Heart left ventricle (tissue), 16 donors: Measurements from ENCODE around the gene ZBTB40. TPM values are rescaled to one million over a fixed set of nuclear protein-coding genes. Genes with fewer than 3 reads are reported as not detected.

ENCODE experiments used
- ATAC-seq, 4 donors: fragments of 200-7000 bp; cut with Tn5 transposase; one replicate each; pipeline ENCODE4 v1.9.1; 2020 to 2022; ENCODE audit warnings: moderate library complexity in 4 of 4, mild to moderate bottlenecking in 3 of 4, moderate number of reproducible peaks in 1 of 4
- DNase-seq, 5 donors: peaks; one replicate each; pipeline ENCODE4 v3.0.0-alpha.2; 2020
- H3K27ac ChIP-seq, 12 donors: fragments of 200-600 bp; sonication (generic) in 4 of 12; one replicate each; pipeline versions ENCODE4 v1.5.0 to v1.8.0; 2016 to 2022; ENCODE audit warnings: mild to moderate bottlenecking in 2 of 12
- H3K27me3 ChIP-seq, 9 donors: fragments of 200-600 bp; sonication (generic) in 2 of 9; one replicate each; pipeline versions ENCODE4 v1.5.1 to v1.8.0; 2016 to 2022; ENCODE audit warnings: mild to moderate bottlenecking in 3 of 9
- H3K36me3 ChIP-seq, 9 donors: fragments of 200-600 bp; sonication (generic) in 2 of 9; one replicate each; pipeline versions ENCODE4 v1.5.0 to v1.8.0; 2018 to 2022; ENCODE audit warnings: mild to moderate bottlenecking in 2 of 9
- H3K4me1 ChIP-seq, 12 donors: fragments of 200-600 bp; sonication (generic) in 4 of 12; one replicate each; pipeline versions ENCODE4 v1.5.0 to v1.8.0; 2016 to 2022; ENCODE audit warnings: mild to moderate bottlenecking in 3 of 12
- H3K4me3 ChIP-seq, 12 donors: fragments of 200-600 bp; sonication (generic) in 4 of 12; one replicate each; pipeline versions ENCODE4 v1.5.0 to v1.8.0; 2017 to 2022; ENCODE audit warnings: mild to moderate bottlenecking in 9 of 12, moderate library complexity in 4 of 12
- H3K9me3 ChIP-seq, 12 donors: fragments of 200-600 bp; sonication (generic) in 4 of 12; one replicate each; pipeline versions ENCODE4 v1.5.0 to v1.8.0; 2016 to 2022; ENCODE audit warnings: mild to moderate bottlenecking in 1 of 12
- POLR2A ChIP-seq, 2 donors: fragments of 450-650 bp; IDR thresholded peaks; one replicate each; pipeline ENCODE4 v1.6.1; 2017; ENCODE audit warnings: antibody characterized with exemption in 2 of 2, mild to moderate bottlenecking in 2 of 2, moderate library complexity in 2 of 2
- WGBS, 4 donors: extraction: QIAGEN DNeasy Blood & Tissue Kit in 2 of 4; methylation state at CpG; one replicate each; pipeline versions ENCODE4 v1.1.5 to v1.1.7; 2013 to 2018; 5-methylcytosine and 5-hydroxymethylcytosine counted together
- intact Hi-C, 10 donors: fragments of 100-400 bp; cut with DNase I; formaldehyde crosslinking; loops; one replicate each; pipeline versions ENCODE4 v1.11.1 to v1.14.2; 2022
- long read RNA-seq, 3 donors: library from polyadenylated mRNA; unstranded; transcript quantifications; one replicate each; pipeline ENCODE4 v2.0.0, GENCODE V29; 2020 to 2021
- polyA plus RNA-seq, 2 donors: library from polyadenylated mRNA; stranded (reverse); fragments of 200-250 nt; gene quantifications; one replicate each; pipeline ENCODE4 v1.2.3, GENCODE V29; 2013
- total RNA-seq, 9 donors: library from RNA; depleted of rRNA in 2 of 9; stranded (reverse); fragments of >200 nt in 2 of 9; fragmentation: NEBNext Ultra II Directional in 3 of 9; extraction: Animal tissue kit (Norgen Biotek cat#: 25700) in 3 of 9; gene quantifications; one replicate each; pipeline versions ENCODE4 v1.1.0 to v1.2.4, GENCODE V29; 2016 to 2023
- TF ChIP-seq, protein P1 (sequence below), 12 donors: fragments of 200-600 bp; sonication (generic) in 4 of 12; IDR thresholded peaks; one replicate each; pipeline versions ENCODE4 v1.5.0 to v1.8.0; 2018 to 2022; ENCODE audit warnings: antibody characterized with exemption in 12 of 12, mild to moderate bottlenecking in 5 of 12
- donor health status: ischemic (EF 13 %, LVEDD 7.1; RV severe dilation, severe dysfunction).
- donor health status: healthy with polysubstance abuse.
- donor health status: DM: no; HTN: yes; CAD: no.
- donor health status: DM: no; HTN: no; CAD: no.
- donor health status: ischemic (EF 25% LVEDD 6.9; RV normal size, moderate dysfunction).
- donor health status: ischemic (EF 25% LVEDD 5.7; RV mildly dilated, moderate dysfunction).
- donor health status: healthy.
- donor health status: DM: yes; HTN: yes; CAD: no.
- donor health status: ischemic (EF 35%, LVEDD 5.7; RV mildly dilated, moderate dysfunction).
- donor health status: nonischemic (EF 11% LVEDD 7.7; RV severe dilation, severe dysfunction).
- donor health status: DM: yes; HTN: yes; CAD: no.
- donor health status: PGD.
- donor health status: ischemic (EF 29% LVEDD 5.4; RV normal size, mild dysfunction).
- donor health status: nonischemic (EF 23%, LVEDD 6.1; RV moderate dilation, normal function).

ZBTB40 gene
- 10 to 100 TPM in 8 of 9 donors, 1 to 10 TPM in 1; 9.7 to 17.7 (median 15.2) TPM for total RNA-seq
- polyA plus RNA-seq = 1 to 10 TPM; 4.6 to 7.4 TPM
- long read RNA-seq, donor 1, partial matches to known transcripts = 3 of 16 reads
- long read RNA-seq, donor 1, other reads (novel, unspliced or antisense) = 13 of 16 reads
- long read RNA-seq, donor 2, full-length matches to known transcripts = 1 of 21 reads
- long read RNA-seq, donor 2, partial matches to known transcripts = 4 of 21 reads
- long read RNA-seq, donor 2, other reads (novel, unspliced or antisense) = 16 of 21 reads
- long read RNA-seq, donor 3, partial matches to known transcripts = 3 of 16 reads
- long read RNA-seq, donor 3, other reads (novel, unspliced or antisense) = 13 of 16 reads

DNA sequence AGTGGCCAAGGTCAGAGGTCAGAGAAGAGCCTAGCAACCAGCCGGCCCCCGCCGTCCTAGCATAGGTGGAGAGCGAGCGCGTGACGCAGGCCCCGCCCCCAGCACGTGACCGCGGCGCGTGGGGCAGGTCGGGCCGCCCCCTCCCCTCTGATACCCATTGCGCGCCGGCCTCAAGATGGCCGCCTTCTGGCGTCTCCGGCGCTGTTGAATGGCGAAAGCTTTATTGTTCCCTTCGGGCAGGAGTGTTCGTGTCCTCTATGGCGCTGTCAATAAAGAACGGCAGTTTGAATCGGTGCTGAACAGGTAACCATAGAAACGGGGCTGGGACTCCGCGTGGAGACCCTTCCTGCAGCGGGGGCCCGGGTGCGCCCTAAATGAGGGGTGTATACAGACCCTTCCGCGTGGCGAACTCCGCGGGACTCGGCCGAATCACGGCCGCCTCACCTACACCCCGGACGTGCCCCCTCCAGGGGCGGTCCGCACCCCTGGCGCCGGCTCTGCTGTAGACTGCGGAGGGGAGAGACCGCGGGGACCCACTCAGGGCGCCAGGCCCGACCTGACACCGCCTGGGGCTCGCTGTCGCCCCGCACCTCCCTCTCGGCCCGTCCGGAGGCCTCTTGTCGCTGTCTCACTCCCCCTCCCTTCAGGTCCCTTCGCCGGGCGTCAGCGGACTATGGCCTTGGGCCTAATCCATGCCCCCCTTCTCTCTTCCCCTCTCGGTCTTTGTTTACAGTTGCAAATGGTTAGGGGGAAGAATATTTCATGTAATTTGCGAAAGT, at the start of gene ZBTB40:
Gene ZBTB40, plus strand, starts transcription at position 150 of the 779 bp plus-strand sequence. CDS start 38,098 bp downstream, outside the sequence.
- Histone ChIP-seq H3K27me3 (no peaks in the 10 kb centered on the region), H3K4me1 (peaks cover 0 to 56% (median 34%) of the 10 kb centered on the region in 12 donors), H3K9me3 (no peaks in the 10 kb centered on the region), H3K27ac (peak within 1 kb of the TSS; percentile 90 to 99 (median 96)), H3K4me3 (peak within 1 kb of the TSS; percentile 68 to 99 (median 84)), H3K36me3 (no peaks in the 10 kb centered on the region)
- intact Hi-C loops = loop anchor here in 2 of 10 donors (5.0 kb wide), 2 partner anchors 40 to 50 kb away; no protein-coding TSS in a partner anchor
- TF ChIP-seq, protein P1, sequence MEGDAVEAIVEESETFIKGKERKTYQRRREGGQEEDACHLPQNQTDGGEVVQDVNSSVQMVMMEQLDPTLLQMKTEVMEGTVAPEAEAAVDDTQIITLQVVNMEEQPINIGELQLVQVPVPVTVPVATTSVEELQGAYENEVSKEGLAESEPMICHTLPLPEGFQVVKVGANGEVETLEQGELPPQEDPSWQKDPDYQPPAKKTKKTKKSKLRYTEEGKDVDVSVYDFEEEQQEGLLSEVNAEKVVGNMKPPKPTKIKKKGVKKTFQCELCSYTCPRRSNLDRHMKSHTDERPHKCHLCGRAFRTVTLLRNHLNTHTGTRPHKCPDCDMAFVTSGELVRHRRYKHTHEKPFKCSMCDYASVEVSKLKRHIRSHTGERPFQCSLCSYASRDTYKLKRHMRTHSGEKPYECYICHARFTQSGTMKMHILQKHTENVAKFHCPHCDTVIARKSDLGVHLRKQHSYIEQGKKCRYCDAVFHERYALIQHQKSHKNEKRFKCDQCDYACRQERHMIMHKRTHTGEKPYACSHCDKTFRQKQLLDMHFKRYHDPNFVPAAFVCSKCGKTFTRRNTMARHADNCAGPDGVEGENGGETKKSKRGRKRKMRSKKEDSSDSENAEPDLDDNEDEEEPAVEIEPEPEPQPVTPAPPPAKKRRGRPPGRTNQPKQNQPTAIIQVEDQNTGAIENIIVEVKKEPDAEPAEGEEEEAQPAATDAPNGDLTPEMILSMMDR (IDR thresholded peaks at IDR 0.05) = peak in 1 of 12 donors; percentile 10
- TF ChIP-seq POLR2A (IDR thresholded peaks at IDR 0.05) = peak in 1 of 2 donors; percentile 48
- WGBS, 4 donors = 0% methylated on average over 37 to 68 of the region's 68 CpGs
- DNase-seq (peak; percentile 97 to 99 (median 98)), ATAC-seq (peak; percentile 94 to 98 (median 98))

GRCh38 chr1:22402356-22403053, 49.1 kb upstream of the ZBTB40 start:
- H3K27me3 ChIP-seq = peaks cover 0 to 70% (median 17%) of the 10 kb centered on the region in 9 donors
- 71 to 75% (median 73%) methylated on average over 11 to 12 of the region's 12 CpGs for WGBS, 4 donors
- no peaks in the 10 kb centered on the region for H3K36me3 ChIP-seq
- ATAC-seq = no peak
- intact Hi-C loops = no loop called here
- H3K4me3 ChIP-seq = no peak overlapping the region
- no peak for DNase-seq
- no peak overlapping the region for H3K27ac ChIP-seq
- H3K4me1 ChIP-seq = no peaks in the 10 kb centered on the region
- no peaks in the 10 kb centered on the region for H3K9me3 ChIP-seq
- TF ChIP-seq, protein P1 (IDR thresholded peaks at IDR 0.05) = no peak
- no peak for TF ChIP-seq POLR2A (IDR thresholded peaks at IDR 0.05)

DNA sequence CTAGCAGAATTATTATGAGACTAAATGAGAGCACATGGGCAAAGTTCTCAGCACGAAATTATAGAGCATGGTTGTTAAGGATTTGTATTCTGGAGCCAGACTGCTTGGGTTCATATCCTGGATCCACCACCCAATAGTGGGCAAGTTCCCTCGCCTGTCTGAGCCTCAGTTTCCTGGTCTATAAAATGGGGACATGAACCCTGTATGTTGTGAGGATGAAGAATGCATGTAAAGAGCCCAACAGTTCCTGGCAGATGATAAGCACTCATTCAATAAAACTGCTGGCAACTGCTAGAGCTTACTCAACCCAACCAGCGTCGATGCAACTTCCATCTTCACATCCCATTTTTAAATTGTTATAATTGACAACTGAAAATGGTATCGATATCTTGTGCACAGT, 47.2 kb upstream of the ZBTB40 start:
- intact Hi-C loops = no loop called here
- H3K27me3 ChIP-seq = peaks cover 0 to 58% (median 17%) of the 10 kb centered on the region in 9 donors

More for the DNA sequence above, 47.2 kb upstream of the ZBTB40 start:
- Histone ChIP-seq H3K4me3 (no peak overlapping the region), H3K27ac (no peak overlapping the region), H3K9me3 (no peaks in the 10 kb centered on the region), H3K36me3 (no peaks in the 10 kb centered on the region), H3K4me1 (no peaks in the 10 kb centered on the region)
- no peak for ATAC-seq
- no peak for DNase-seq
- TF ChIP-seq POLR2A (IDR thresholded peaks at IDR 0.05) = no peak
- TF ChIP-seq, protein P1 (IDR thresholded peaks at IDR 0.05) = no peak
- 77 to 80% (median 78%) methylated on average over 5 of the region's 5 CpGs for WGBS, 4 donors
